ENCODE results near the gene CCDC85C. TPM values are rescaled to one million over a fixed set of nuclear protein-coding genes. Genes with fewer than 3 reads are reported as not detected.

CCDC85C gene
- polyA plus RNA-seq, 1 of the 3 experiments (the other 2 are of a cell fraction) = 9.6 TPM

DNA sequence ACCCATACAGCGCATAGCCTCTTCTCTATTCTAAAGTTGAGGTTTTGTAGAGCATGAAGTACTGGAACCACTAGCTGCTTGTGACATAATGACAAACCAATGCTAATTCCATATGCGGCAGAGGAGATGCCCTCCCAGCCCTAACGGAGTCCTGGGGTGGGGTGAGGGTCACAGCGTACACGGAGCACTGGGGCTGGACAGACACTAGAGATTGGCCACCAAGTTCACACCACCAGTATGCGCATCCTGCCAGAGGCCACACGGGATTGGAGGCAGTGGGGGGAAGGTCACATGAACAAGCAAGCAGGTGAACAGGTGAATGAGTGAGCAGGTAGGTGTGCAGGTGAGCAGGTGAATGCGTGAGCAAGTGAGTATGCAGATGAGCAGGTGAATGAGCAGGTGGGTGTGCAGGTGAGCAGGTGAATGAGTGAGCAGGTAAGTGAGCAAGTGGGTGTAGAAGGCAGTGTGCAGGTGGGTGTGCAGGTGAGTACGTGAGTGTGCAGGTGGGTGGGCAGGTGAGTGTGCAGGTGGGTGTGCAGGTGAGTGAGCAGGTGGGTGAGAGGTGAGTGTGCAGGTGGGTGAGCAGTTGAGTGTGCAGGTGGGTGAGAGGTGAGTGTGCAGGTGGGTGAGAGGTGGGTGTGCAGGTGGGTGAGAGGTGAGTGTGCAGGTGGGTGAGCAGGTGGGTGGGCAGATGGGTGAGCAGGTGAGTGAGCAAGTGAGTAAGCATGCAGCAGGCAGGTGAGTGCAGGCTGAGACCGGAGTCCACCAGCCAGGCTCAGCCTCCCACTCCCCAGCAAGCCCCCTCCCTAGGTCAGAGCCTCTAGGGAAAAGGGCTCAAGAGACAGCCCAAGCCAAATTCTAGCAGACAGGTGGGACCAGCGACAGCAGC lies 52.7 kb downstream of the CCDC85C start:
- Histone ChIP-seq H3K4me3 (ENCODE audit: low read depth in 2 of 2, low read length in 1 of 2) (no peak overlapping the region), H3K27me3 (ENCODE audit: insufficient read depth) (no peaks in the 10 kb centered on the region), H3K4me1 (ENCODE audit: control insufficient read depth in 1 of 2, insufficient read depth in 2 of 2, low read depth in 1 of 2, low read length in 1 of 2) (peaks cover 0 to 70% of the 10 kb centered on the region in 2 experiments; a peak in 1 of 4 replicates), H3F3A (replicated peaks; ENCODE audit: insufficient read depth) (peaks cover 2% of the 10 kb centered on the region), H3K4me2 (no peak overlapping the region), H3K9ac (no peak overlapping the region), H3K9me2 (no peaks in the 10 kb centered on the region), H4K20me1 (ENCODE audit: insufficient read depth) (peaks cover 70% of the 10 kb centered on the region; the same call in 1 of the 2 replicates), H2AFZ (ENCODE audit: low read depth) (no peak overlapping the region), H3K79me2 (ENCODE audit: insufficient read depth) (peaks cover 80% of the 10 kb centered on the region), H3K27ac (ENCODE audit: low read depth in 2 of 2, low read length in 1 of 2) (no peak overlapping the region), H3K36me3 (replicated peaks in 1 of 2; ENCODE audit: control insufficient read depth in 1 of 2, insufficient read depth in 2 of 2, low read length in 1 of 2) (no peaks in the 10 kb centered on the region), H3K9me3 (no peaks in the 10 kb centered on the region)
- TF ChIP-seq FOXJ3 (CRISPR knock-in tag; IDR thresholded peaks at IDR 0.05) = no peak
- TF ChIP-seq, protein P1, sequence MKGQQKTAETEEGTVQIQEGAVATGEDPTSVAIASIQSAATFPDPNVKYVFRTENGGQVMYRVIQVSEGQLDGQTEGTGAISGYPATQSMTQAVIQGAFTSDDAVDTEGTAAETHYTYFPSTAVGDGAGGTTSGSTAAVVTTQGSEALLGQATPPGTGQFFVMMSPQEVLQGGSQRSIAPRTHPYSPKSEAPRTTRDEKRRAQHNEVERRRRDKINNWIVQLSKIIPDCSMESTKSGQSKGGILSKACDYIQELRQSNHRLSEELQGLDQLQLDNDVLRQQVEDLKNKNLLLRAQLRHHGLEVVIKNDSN (IDR thresholded peaks at IDR 0.05; ENCODE audit: borderline replicate concordance, low read depth) = no peak
- no peak for TF ChIP-seq ELF1 (IDR thresholded peaks at IDR 0.05)
- TF ChIP-seq, protein P2, sequence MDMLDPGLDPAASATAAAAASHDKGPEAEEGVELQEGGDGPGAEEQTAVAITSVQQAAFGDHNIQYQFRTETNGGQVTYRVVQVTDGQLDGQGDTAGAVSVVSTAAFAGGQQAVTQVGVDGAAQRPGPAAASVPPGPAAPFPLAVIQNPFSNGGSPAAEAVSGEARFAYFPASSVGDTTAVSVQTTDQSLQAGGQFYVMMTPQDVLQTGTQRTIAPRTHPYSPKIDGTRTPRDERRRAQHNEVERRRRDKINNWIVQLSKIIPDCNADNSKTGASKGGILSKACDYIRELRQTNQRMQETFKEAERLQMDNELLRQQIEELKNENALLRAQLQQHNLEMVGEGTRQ (IDR thresholded peaks at IDR 0.05; ENCODE audit: borderline replicate concordance, low read depth, low read length) = no peak
- no peak for TF ChIP-seq YY1 (IDR thresholded peaks at IDR 0.05; ENCODE audit: low read depth)
- TF ChIP-seq POLR2AphosphoS5 (IDR thresholded peaks at IDR 0.05; ENCODE audit: low read depth, low read length) = no peak
- TF ChIP-seq JUND (IDR thresholded peaks at IDR 0.05) = no peak
- no peak for TF ChIP-seq RCOR1 (IDR thresholded peaks at IDR 0.05; ENCODE audit: low read length)
- TF ChIP-seq FOSL2 (IDR thresholded peaks at IDR 0.05; ENCODE audit: borderline replicate concordance, low read depth) = no peak
- TF ChIP-seq ZBTB33 (IDR thresholded peaks at IDR 0.05; ENCODE audit: borderline replicate concordance, low read depth) = no peak
- no peak for TF ChIP-seq MXI1 (IDR thresholded peaks at IDR 0.05; ENCODE audit: low read depth, low read length)
- no peak for TF ChIP-seq NRF1 (IDR thresholded peaks at IDR 0.05; ENCODE audit: low read depth, low read length)
- no peak for TF ChIP-seq REST (IDR thresholded peaks at IDR 0.05; ENCODE audit: low read depth, low read length)
- TF ChIP-seq FOXM1 (IDR thresholded peaks at IDR 0.05; ENCODE audit: low read depth) = no peak
- no peak for TF ChIP-seq TAF1 (IDR thresholded peaks at IDR 0.05; ENCODE audit: borderline replicate concordance, low read depth, low read length)
- no peak for TF ChIP-seq EP300 (IDR thresholded peaks at IDR 0.05; ENCODE audit: borderline replicate concordance in 1 of 2, low read depth in 1 of 2, low read length in 1 of 2)
- no peak for TF ChIP-seq CHD2 (IDR thresholded peaks at IDR 0.05; ENCODE audit: low read length, partially characterized antibody)
- TF ChIP-seq TEAD4 (IDR thresholded peaks at IDR 0.05; ENCODE audit: borderline replicate concordance, insufficient read depth) = no peak
- no peak for TF ChIP-seq IRF3 (IDR thresholded peaks at IDR 0.05; ENCODE audit: low read depth, low read length)
- TF ChIP-seq SIN3A (IDR thresholded peaks at IDR 0.05; ENCODE audit: borderline replicate concordance, low read depth, low read length) = no peak
- DNase-seq = no peak
- POLR2A ChIA-PET = no interaction called here
- WGBS (ENCODE audit: low lambda C conversion rate) = 93% methylated on average over 10 of the region's 11 CpGs
- CTCF ChIA-PET = interaction anchor here (1.0 to 1.7 kb wide), 2 partner anchors 15 to 52 kb away, joined by 3 to 4 read pairs; partner anchors contain the start of gene CCDC85C
